ENCODE measurements around the gene GBA2.
A peak's percentile ranks its signal among the peaks of the same experiment; 100 is the strongest.

Gene GBA2

DNA sequence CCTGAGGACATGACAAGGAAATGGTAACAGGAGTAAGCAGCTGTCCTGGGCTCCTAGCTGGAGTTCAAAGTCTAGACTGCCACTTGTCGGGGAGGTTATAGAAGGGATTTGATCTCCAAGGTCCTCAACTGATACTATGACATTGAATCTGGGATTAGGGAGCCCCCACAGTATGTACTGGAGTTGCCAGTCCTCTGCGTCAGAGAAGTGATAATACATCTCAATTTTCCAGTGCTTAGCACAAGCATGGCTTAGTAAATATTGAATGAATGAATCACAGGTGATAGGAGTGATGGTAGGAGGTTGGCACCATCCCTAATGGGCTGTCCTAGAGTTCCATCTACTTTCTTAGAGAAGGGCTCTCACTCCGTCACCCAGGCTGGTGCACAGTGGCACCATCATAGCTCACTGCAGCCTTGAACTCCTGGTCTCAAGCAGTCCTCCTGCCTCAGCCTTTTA is 53.1 kb downstream of the GBA2 start:
- DNase-seq (ENCODE audit: low read depth in 2 of 2) = no peak

DNA sequence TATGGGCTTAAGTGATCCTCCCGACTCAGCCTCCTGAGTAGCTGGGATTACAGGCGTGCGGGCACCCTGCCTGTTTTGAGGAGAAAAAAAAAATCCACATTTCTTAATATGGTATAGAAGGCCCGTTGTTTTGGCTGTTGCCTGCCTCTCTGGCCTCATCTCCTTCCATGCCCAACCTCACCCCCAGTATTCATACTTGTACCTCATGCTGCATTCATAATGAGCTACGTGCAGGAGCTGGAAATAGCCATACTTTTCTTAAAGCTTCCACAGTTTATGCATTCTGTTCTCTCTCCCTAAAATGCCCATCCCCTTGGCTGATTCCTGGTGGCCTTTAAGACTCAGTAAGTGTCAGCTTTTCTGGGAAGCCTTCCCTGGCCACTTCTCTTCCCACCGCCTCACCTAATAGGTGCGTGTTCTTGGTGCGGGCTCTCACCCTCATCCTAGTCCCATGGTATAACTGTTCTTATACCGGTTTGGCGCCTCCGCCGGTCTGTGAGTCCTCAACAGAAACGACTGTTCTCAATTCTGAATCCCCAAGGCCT is 57.2 kb downstream of the GBA2 start:
- DNase-seq (ENCODE audit: low read depth in 2 of 2) = no peak

DNA sequence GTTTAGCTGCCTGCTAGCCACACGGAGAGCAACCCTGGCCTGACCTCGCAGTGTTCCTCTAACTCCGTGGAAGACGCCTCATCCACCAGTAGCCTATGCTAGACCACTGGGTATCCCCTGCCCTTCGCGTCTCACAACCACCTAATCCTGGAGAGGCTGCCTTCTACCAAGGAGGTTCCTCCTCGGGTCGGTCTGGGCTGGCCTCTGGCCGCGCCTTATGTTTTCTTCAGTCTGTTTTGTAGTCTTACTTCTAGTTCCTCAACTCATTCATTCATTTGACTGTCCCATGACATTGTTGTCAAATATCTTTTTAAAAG is 57.7 kb downstream of the GBA2 start:
- no peak for DNase-seq (ENCODE audit: low read depth in 2 of 2)

DNA sequence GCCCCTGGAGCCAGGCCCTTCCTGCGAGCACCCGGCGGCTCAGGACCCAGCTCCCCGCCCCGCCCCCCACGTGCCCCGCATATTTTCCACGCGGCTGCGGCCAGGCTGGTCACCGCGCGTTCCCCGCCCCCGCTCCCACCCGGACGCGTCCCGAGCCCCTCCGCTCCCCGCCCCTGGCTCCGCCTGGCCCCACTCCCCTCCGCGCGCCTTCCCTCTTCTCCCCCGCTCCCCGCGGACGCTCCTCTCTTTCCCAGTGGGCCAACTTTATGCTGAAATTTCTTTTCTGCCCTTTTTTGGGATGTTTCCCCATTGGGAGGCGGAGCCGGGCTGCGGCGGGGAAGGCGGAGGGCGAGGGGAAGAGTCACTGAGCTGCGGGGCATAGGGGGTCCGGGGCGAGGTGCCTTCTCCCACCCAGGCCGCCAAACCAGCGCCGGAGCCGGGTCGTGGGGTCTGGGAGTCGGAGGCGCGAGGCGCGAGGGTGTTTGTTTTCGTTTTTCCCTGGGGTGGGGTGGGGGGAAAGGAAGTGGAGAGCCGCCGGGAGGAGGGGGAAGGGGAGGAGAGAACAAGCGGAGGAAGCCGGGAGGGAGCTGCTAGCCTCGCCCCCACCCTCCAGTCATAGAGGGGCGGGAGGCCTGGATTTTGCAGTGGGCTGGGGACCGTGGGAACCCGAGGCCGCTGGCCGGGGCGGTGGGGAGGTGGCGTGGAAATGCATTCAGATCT is 58.3 kb downstream of the GBA2 start:
- peak in 1 of 2 donors; percentile 17 for DNase-seq (ENCODE audit: low read depth in 2 of 2)

- DNase-seq (ENCODE audit: low read depth in 2 of 2) = no peak
Observed at GRCh38 chr9:35690294-35690613, 58.8 kb downstream of the GBA2 start.

DNA sequence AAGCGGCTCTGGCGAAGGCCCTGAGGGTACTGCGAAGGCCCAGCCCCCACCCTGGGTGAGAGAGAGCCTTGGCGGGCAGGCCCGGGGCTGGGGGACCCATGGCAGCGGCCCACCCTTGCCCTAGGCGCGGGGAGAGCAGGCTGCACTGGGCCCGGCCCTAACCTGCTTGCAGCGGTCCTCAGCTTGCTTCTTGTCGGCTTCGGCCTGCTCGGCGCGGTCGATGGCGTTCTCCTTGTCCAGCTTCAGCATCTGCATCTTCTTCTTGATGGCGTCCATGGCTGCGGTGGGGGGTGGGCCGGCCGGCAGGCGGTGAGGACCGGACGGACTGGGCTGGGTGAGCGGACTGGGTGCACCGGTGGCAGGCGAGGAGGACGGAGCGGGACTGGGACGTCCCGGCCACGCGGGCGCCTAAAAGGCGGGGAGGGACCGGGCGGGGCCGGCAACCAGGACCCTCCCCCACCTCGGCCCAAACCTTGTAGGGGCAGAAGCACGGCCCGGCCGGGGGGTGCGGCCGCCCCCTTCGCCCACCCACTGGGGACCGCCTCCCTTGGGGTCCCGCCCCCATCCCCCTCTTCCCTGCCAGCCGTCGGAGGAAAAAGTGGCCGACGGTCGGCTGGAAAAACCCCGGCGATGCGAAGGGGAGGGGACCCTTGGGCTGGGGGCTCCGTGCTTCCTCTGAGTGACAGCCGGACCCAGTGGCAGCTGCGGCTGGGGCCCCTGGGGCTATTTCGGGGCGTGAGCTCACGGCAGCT is 59.3 kb downstream of the GBA2 start, which contains the start of gene TPM2:
Gene TPM2, minus strand, starts transcription at position 384 of the 752 bp plus-strand sequence. Its CDS starts 108 bp downstream, at position 276.
- DNase-seq (ENCODE audit: low read depth in 2 of 2) = no peak

DNA sequence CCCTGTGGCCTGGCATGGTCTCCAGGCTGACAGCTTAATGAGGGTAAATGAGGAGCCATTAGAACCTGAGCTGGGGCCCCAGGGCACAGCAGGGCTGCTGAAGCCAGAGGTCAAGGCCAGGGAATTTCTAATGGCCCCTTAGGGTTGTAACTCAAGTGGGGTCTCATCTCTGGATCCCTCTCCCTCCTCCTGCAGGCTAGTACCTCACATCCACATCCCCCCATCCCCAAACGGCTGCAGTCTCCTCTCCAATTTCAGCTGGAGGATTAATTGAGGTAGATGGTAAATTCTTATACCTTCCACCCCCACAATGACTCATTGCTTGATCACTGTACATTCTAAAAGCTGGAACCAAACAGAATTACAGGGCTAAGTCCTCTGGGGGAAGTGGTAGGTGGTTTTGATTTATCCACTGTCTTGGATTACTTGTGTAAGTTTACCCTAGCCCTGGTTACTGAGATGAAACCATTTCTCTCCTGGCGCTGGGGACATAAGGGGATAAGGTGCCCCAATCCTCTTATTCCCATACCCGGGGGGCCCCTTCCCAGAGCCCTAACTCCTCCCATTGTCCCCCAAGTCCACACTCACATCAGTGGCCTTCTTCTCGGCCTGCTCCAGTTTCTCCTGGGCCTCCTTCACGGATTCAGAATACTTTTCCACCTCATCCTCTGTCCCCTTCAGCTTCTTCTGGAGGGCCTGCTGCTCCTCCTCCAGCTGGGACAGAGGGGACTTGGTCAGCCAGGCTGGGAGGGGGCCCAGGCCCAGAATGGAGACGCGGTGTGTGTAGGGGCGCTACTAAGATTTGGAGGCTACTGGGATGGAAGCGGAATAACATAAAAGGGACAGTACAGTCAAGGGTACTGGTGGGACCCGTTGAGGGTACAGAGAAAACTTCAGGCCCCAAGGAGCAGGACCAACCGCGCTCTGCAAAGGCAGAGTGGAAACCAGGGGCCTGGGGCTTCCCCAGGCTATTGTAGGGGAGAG is 60.2 kb downstream of the GBA2 start:
- no peak for DNase-seq (ENCODE audit: low read depth in 2 of 2)

GRCh38 chr9:35687972-35688557 is 61.0 kb downstream of the GBA2 start:
- DNase-seq (ENCODE audit: low read depth in 2 of 2) = no peak

DNA sequence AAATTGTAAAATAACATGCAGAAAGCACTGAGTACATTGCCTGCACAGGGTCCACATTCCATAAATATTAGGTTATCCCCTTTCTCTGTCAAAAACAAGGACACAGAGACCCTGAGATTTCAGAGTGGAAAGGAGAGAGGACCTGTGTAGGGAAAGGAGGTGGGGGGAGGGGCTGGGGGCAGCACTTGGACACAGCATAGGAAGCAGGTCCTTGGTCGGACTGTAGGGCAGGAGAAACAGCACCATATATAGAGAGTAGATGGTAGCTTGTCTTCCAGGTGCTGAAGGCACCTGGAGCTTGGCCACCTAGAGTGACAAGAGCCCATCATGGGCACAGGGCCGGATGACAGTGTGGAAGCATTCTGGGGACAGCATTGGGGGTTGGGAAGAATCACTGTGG is 61.7 kb downstream of the GBA2 start:
- DNase-seq (ENCODE audit: low read depth in 2 of 2) = no peak

All from stimulated activated CD8-positive, alpha-beta memory T cell treated with anti-CD3 and anti-CD28 coated beads, Interleukin-7, amount 100 ng/mL, for 4 hours (primary cell).